ENCODE data around the gene NR4A3. TPM values are rescaled to one million over a fixed set of nuclear protein-coding genes. Genes with fewer than 3 reads are reported as not detected.
A peak's percentile ranks its signal among the peaks of the same experiment; 100 is the strongest.

Gene NR4A3
- total and polyA plus RNA-seq, 2 of the 13 experiments (the other 11 are each of a cell fraction or from before 2014, with no cell fraction given) = 0.02 to 0.09 TPM

DNA sequence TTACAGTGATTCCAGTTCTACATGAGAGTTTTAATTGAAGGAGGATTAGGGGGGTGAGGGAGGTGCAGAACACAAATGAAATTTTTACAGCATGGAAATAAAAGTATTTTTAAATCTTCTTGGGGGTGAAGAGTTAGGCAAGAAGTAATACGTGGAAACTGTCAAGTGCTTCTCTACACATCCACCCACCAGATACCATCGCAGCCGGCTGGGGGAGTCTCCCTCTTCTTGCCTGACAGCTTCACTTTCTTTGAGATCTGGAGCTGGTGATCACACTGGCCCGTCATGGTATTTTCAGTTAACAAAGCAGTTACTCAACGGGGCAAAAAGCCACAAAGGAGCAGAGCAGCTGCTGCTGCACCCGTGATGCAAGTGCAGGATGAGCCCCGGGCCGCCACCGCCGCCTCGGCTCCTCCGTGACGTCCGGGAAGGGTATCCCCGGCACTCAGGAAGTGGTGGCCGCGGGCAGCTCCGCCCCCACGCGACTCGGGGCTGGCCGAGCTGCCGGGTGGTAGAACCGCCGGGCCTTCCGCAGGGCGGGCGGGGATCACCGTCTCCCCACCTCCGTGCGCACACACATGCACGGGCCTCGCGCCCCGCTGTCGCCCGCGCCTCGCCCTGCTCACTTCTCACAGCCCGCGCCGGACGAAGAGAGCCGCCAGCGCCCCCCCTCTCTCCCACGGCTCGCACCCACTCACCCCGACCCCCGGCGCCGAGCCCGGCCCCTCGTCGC lies 2.4 kb upstream of the NR4A3 start (continued):
- TF ChIP-seq PATZ1 (CRISPR knock-in tag; IDR thresholded peaks at IDR 0.05) (peak; percentile 70), ZBTB43 (CRISPR knock-in tag; conservative IDR thresholded peaks at IDR 0.05) (peak; percentile 48; the same call in 1 of the 2 replicates), ZSCAN30 (CRISPR knock-in tag; IDR thresholded peaks at IDR 0.05) (no peak), ZNF83 (CRISPR knock-in tag; IDR thresholded peaks at IDR 0.05; ENCODE audit: borderline replicate concordance) (0 out of 2 replicates have a peak, but pooled peaks have one; percentile 67), ZNF615 (CRISPR knock-in tag; IDR thresholded peaks at IDR 0.05; ENCODE audit: borderline replicate concordance) (no peak), ZNF766 (CRISPR knock-in tag; IDR thresholded peaks at IDR 0.05; ENCODE audit: borderline replicate concordance) (no peak), ATF6 (CRISPR knock-in tag; conservative IDR thresholded peaks at IDR 0.05) (no peak), CEBPZ (IDR thresholded peaks at IDR 0.05; ENCODE audit: low read length) (no peak), ZNF839 (CRISPR knock-in tag; IDR thresholded peaks at IDR 0.05; ENCODE audit: borderline replicate concordance) (peak; percentile 50; the same call in 1 of the 2 replicates), ZBTB44 (CRISPR knock-in tag; IDR thresholded peaks at IDR 0.05) (no peak; the same call in 1 of the 2 replicates), ZNF780A (CRISPR knock-in tag; IDR thresholded peaks at IDR 0.05) (no peak), CTCF (CRISPR knock-in tag; IDR thresholded peaks at IDR 0.05) (peak; percentile 9; the same call in 1 of the 2 replicates), SPEN (CRISPR knock-in tag; IDR thresholded peaks at IDR 0.05; ENCODE audit: low read depth) (peak; percentile 79; the same call in 1 of the 2 replicates)
- TF ChIP-seq, protein P1, sequence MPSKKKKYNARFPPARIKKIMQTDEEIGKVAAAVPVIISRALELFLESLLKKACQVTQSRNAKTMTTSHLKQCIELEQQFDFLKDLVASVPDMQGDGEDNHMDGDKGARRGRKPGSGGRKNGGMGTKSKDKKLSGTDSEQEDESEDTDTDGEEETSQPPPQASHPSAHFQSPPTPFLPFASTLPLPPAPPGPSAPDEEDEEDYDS (CRISPR knock-in tag; IDR thresholded peaks at IDR 0.05) = peak; percentile 20; the same call in 1 of the 2 replicates

All from HepG2 (cell line).